ENCODE measurements around the gene NUMBL. TPM values are rescaled to one million over a fixed set of nuclear protein-coding genes. Genes with fewer than 3 reads are reported as not detected.
"Not testable (repeated sequence)": the region's sequence is repeated elsewhere in the genome, so short reads cannot be mapped to it uniquely, and the experiment has no call there.

NUMBL gene
- total and polyA plus RNA-seq, 8 donors = 10.1 to 254 (median 18.7) TPM

- Histone ChIP-seq H3K4me1 (peaks cover 2 to 8% (median 6%) of the 10 kb centered on the region in 4 donors), H3K36me3 (peaks cover 4 to 56% (median 45%) of the 10 kb centered on the region in 4 donors), H3K27me3 (no peaks in the 10 kb centered on the region), H3K4me3 (no peak overlapping the region), H3K9me3 (no peaks in the 10 kb centered on the region), H3K27ac (no peak overlapping the region)
- 94 to 97% (median 96%) methylated on average over 38 to 42 of the region's 42 CpGs for WGBS, 5 donors
- intact Hi-C loops (cut with DNase I; ENCODE audit: low total_unique reads) = no loop called here
- DNase-seq = no peak
- TF ChIP-seq POLR2A (IDR thresholded peaks at IDR 0.05) (no peak), POLR2AphosphoS5 (IDR thresholded peaks at IDR 0.05) (no peak), CTCF (IDR thresholded peaks at IDR 0.05) (no peak), EP300 (IDR thresholded peaks at IDR 0.05) (no peak)
Measured at GRCh38 chr19:40629346-40629745, 61.1 kb downstream of the NUMBL start.

GRCh38 chr19:40627486-40628279, 62.8 kb downstream of the NUMBL start:
- DNase-seq = no peak
- Histone ChIP-seq H3K36me3 (peaks cover 8 to 70% (median 58%) of the 10 kb centered on the region in 4 donors), H3K27ac (no peak overlapping the region), H3K9me3 (no peaks in the 10 kb centered on the region), H3K4me3 (no peak overlapping the region), H3K4me1 (peaks cover 0 to 10% (median 1%) of the 10 kb centered on the region in 4 donors), H3K27me3 (no peaks in the 10 kb centered on the region)
- TF ChIP-seq EP300 (IDR thresholded peaks at IDR 0.05) = no peak
- no peak for TF ChIP-seq CTCF (IDR thresholded peaks at IDR 0.05)
- TF ChIP-seq POLR2A (IDR thresholded peaks at IDR 0.05) = no peak
- no peak for TF ChIP-seq POLR2AphosphoS5 (IDR thresholded peaks at IDR 0.05)
- 90 to 94% (median 92%) methylated on average over 27 to 39 of the region's 39 CpGs for WGBS, 5 donors
- intact Hi-C loops (cut with DNase I; ENCODE audit: low total_unique reads) = no loop called here

- 91 to 97% (median 92%) methylated on average over 21 to 24 of the region's 24 CpGs for WGBS, 5 donors
- H3K9me3 ChIP-seq = no peaks in the 10 kb centered on the region
- no peak for TF ChIP-seq POLR2AphosphoS5 (IDR thresholded peaks at IDR 0.05)
- no peak for TF ChIP-seq CTCF (IDR thresholded peaks at IDR 0.05)
- TF ChIP-seq EP300 (IDR thresholded peaks at IDR 0.05) = no peak
- TF ChIP-seq POLR2A (IDR thresholded peaks at IDR 0.05) = no peak
- intact Hi-C loops (cut with DNase I; ENCODE audit: low total_unique reads) = no loop called here
- H3K27ac ChIP-seq = no peak overlapping the region
- no peak for DNase-seq
- H3K4me3 ChIP-seq = no peak overlapping the region
- peaks cover 13 to 78% (median 66%) of the 10 kb centered on the region in 4 donors for H3K36me3 ChIP-seq
- no peaks in the 10 kb centered on the region for H3K27me3 ChIP-seq
- peaks cover 0 to 10% (median 1%) of the 10 kb centered on the region in 4 donors for H3K4me1 ChIP-seq
Measured at GRCh38 chr19:40626918-40627317, 63.5 kb downstream of the NUMBL start.

- Histone ChIP-seq H3K4me3 (no peak overlapping the region), H3K36me3 (peaks cover 17 to 90% (median 79%) of the 10 kb centered on the region in 4 donors), H3K27ac (peak overlapping the region in 1 of 5 donors; percentile 17), H3K27me3 (no peaks in the 10 kb centered on the region), H3K9me3 (no peaks in the 10 kb centered on the region), H3K4me1 (peaks cover 0 to 10% (median 1%) of the 10 kb centered on the region in 4 donors)
- no peak for DNase-seq
- intact Hi-C loops (cut with DNase I; ENCODE audit: low total_unique reads) = no loop called here
- TF ChIP-seq POLR2AphosphoS5 (IDR thresholded peaks at IDR 0.05) (no peak), CTCF (IDR thresholded peaks at IDR 0.05) (no peak), POLR2A (IDR thresholded peaks at IDR 0.05) (no peak), EP300 (IDR thresholded peaks at IDR 0.05) (no peak)
- 69 to 84% (median 79%) methylated on average over 5 to 7 of the region's 7 CpGs for WGBS, 5 donors
Measured at GRCh38 chr19:40625406-40626120, 64.9 kb downstream of the NUMBL start.

- peaks cover 20 to 92% (median 86%) of the 10 kb centered on the region in 4 donors for H3K36me3 ChIP-seq
- H3K4me3 ChIP-seq; H3K4me1 ChIP-seq; intact Hi-C loops (cut with DNase I; ENCODE audit: low total_unique reads); H3K27me3 ChIP-seq; H3K9me3 ChIP-seq; H3K27ac ChIP-seq; DNase-seq: not testable (repeated sequence)
- WGBS, 5 donors = 90 to 92% (median 91%) methylated on average over 14 of the region's 14 CpGs
Measured at GRCh38 chr19:40624369-40625153, 65.9 kb downstream of the NUMBL start.
